MM.1S (cell line): Measurements from ENCODE around the gene DPH6.

ENCODE experiments used
- EZH2 ChIP-seq: fragments of 300-600 bp; sonication (generic); optimal IDR thresholded peaks from 2 replicates; pipeline ENCODE3; 2017; ENCODE audit warnings: low read depth, mild to moderate bottlenecking, antibody characterized with exemption, low read length, mixed read lengths
- TF ChIP-seq, protein P1 (sequence below): fragments of 300-600 bp; sonication (generic); IDR thresholded peaks from 2 replicates; pipeline ENCODE4 v1.5.1; 2016; ENCODE audit warnings: antibody characterized with exemption, low read length, mixed read lengths

DNA sequence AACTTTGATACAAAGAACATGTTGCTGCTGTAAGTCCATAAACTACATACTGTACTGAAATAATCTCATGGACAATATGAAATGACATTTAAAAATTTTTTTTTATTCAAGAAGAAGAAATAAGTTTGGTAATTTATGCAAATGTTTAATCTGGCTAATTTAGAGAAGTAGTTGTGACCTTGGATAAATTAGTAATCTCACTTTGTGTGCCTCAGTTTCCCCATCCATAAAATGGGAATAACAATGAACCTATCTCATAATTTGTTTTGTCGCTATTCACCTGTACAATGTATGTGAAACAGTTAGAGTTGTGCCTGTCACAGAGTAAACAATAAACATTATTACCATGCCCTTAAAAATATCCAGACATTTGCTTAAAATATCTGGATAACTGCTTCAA is 15.3 kb upstream of the DPH6 start:
- TF ChIP-seq, protein P1, sequence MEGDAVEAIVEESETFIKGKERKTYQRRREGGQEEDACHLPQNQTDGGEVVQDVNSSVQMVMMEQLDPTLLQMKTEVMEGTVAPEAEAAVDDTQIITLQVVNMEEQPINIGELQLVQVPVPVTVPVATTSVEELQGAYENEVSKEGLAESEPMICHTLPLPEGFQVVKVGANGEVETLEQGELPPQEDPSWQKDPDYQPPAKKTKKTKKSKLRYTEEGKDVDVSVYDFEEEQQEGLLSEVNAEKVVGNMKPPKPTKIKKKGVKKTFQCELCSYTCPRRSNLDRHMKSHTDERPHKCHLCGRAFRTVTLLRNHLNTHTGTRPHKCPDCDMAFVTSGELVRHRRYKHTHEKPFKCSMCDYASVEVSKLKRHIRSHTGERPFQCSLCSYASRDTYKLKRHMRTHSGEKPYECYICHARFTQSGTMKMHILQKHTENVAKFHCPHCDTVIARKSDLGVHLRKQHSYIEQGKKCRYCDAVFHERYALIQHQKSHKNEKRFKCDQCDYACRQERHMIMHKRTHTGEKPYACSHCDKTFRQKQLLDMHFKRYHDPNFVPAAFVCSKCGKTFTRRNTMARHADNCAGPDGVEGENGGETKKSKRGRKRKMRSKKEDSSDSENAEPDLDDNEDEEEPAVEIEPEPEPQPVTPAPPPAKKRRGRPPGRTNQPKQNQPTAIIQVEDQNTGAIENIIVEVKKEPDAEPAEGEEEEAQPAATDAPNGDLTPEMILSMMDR, result no peak
- no peak for TF ChIP-seq EZH2
